Right kidney (tissue), 9 donors: ENCODE measurements around the gene KL.

Experiments used
- DNase-seq: peaks from one replicate; pipeline ENCODE4 v3.0.0-alpha.2; 2016
- long read RNA-seq, 8 donors: transcript quantifications; one replicate each; lab custom pipeline, GENCODE V29; 2026

The KL gene
- long read RNA-seq, donor 1, full-length matches to known transcripts, result 2 of 2 reads
- long read RNA-seq, donor 1, partial matches to known transcripts, result 0 of 2 reads
- long read RNA-seq, donor 1, other reads (novel, unspliced or antisense), result 0 of 2 reads
- long read RNA-seq, donor 2, full-length matches to known transcripts, result 12 of 12 reads
- long read RNA-seq, donor 2, partial matches to known transcripts, result 0 of 12 reads
- long read RNA-seq, donor 2, other reads (novel, unspliced or antisense), result 0 of 12 reads
- long read RNA-seq, donor 3, full-length matches to known transcripts, result 6 of 6 reads
- long read RNA-seq, donor 3, partial matches to known transcripts, result 0 of 6 reads
- long read RNA-seq, donor 3, other reads (novel, unspliced or antisense), result 0 of 6 reads
- long read RNA-seq, donor 4, full-length matches to known transcripts, result 8 of 8 reads
- long read RNA-seq, donor 4, partial matches to known transcripts, result 0 of 8 reads
- long read RNA-seq, donor 4, other reads (novel, unspliced or antisense), result 0 of 8 reads
- long read RNA-seq, donor 5, full-length matches to known transcripts, result 1 of 6 reads
- long read RNA-seq, donor 5, partial matches to known transcripts, result 5 of 6 reads
- long read RNA-seq, donor 5, other reads (novel, unspliced or antisense), result 0 of 6 reads
- long read RNA-seq, donor 6, full-length matches to known transcripts, result 3 of 11 reads
- long read RNA-seq, donor 6, partial matches to known transcripts, result 8 of 11 reads
- long read RNA-seq, donor 6, other reads (novel, unspliced or antisense), result 0 of 11 reads
- long read RNA-seq, donor 7, full-length matches to known transcripts, result 5 of 16 reads
- long read RNA-seq, donor 7, partial matches to known transcripts, result 11 of 16 reads
- long read RNA-seq, donor 7, other reads (novel, unspliced or antisense), result 0 of 16 reads
- long read RNA-seq, donor 8, full-length matches to known transcripts, result 11 of 11 reads
- long read RNA-seq, donor 8, partial matches to known transcripts, result 0 of 11 reads
- long read RNA-seq, donor 8, other reads (novel, unspliced or antisense), result 0 of 11 reads

DNA sequence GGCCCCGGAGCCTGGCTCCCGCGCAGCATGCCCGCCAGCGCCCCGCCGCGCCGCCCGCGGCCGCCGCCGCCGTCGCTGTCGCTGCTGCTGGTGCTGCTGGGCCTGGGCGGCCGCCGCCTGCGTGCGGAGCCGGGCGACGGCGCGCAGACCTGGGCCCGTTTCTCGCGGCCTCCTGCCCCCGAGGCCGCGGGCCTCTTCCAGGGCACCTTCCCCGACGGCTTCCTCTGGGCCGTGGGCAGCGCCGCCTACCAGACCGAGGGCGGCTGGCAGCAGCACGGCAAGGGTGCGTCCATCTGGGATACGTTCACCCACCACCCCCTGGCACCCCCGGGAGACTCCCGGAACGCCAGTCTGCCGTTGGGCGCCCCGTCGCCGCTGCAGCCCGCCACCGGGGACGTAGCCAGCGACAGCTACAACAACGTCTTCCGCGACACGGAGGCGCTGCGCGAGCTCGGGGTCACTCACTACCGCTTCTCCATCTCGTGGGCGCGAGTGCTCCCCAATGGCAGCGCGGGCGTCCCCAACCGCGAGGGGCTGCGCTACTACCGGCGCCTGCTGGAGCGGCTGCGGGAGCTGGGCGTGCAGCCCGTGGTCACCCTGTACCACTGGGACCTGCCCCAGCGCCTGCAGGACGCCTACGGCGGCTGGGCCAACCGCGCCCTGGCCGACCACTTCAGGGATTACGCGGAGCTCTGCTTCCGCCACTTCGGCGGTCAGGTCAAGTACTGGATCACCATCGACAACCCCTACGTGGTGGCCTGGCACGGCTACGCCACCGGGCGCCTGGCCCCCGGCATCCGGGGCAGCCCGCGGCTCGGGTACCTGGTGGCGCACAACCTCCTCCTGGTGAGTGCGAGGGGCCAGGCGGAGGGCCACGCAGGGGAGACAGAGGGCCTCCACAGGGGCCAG is at the start of gene KL:
Gene KL (plus strand): TSS at position 10 of the 909 bp plus-strand sequence. CDS start 18 bp downstream, at position 28.
- peak; percentile 81 for DNase-seq

DNA sequence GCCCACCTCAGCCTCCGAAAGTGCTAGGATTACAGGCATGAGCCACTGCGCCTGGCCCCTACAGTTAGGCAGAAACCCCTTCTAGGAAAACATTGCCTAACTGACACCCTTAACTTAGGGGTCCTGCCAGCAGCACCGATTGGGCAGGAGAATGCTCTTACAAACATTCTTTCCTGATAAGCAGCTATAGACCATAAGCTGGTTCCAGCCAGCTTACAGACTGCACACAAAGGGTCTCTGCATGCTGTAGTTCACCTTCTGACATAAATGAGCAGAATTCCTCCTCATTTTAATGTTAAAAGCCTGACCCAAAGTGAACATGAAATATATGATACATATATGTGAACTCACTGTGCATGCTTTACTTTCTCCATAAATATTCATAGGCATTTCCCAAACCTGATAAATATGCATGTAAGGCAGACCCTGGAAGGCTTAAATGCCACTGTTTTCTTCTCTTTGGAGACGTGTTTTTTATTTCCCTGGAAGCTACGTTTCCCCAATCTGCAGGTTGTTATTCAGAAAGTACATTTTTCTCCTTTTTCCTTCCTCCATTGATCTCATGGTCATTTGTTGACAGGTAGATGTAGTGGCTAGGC is 48.5 kb upstream of the KL start:
- no peak for DNase-seq

DNA sequence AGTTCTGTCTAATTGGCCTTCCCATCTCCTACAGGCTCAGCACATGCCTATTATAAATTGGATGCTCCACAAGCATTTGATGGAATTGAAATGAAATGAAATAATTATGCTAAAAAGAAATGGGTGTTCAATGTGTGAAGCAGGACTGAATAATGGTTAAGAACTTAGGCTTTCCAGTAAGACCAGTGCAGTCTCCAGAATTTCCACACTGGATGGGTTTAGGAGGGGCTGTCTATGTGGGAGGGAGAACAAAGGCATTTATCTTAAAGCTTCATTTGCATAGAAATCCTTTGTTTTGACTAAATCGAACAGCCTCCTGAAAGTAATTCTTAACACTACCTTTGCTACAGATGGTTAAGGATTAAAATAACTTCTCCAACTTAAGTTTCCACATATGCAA is 47.9 kb upstream of the KL start:
- DNase-seq, result no peak

DNA sequence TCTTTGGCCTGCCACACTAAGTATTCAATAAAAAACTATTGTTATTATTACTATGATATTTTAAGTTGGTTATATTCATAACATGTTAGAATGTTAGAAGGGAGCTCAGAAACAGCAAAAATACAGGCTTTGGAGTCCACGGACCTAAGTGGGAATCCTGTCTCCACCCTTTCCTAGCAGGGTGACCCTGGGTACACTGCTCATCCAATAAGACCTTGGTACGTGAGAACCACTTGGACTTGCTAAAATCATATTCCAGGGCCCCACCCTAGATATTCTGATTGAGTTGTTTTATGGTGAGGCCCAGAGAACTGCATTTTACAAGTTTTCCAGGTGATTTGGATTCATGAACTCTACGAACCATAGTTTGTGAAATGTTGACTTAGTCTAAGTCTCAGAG is 47.4 kb upstream of the KL start:
- DNase-seq, result no peak

DNA sequence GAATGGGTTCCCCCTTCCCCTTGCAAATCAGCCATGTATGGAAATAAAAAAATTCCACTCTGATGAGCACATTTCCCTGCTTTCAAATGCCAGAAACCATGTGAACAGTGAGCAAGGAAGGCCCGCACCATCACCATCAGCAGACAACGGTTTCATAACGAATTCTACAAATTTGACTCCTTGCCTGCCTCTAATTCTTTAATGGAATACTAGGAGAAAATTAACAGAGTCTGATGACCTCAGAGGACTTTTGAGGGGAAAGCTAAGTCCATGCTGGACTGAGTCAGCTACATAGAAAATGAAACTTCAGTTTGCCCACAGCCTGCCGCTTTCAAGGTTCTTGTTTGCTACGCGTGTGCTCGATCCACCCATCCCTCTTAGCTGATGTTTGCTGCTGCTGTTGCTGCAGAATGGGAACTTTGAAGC is 46.7 kb upstream of the KL start:
- DNase-seq, result no peak

DNA sequence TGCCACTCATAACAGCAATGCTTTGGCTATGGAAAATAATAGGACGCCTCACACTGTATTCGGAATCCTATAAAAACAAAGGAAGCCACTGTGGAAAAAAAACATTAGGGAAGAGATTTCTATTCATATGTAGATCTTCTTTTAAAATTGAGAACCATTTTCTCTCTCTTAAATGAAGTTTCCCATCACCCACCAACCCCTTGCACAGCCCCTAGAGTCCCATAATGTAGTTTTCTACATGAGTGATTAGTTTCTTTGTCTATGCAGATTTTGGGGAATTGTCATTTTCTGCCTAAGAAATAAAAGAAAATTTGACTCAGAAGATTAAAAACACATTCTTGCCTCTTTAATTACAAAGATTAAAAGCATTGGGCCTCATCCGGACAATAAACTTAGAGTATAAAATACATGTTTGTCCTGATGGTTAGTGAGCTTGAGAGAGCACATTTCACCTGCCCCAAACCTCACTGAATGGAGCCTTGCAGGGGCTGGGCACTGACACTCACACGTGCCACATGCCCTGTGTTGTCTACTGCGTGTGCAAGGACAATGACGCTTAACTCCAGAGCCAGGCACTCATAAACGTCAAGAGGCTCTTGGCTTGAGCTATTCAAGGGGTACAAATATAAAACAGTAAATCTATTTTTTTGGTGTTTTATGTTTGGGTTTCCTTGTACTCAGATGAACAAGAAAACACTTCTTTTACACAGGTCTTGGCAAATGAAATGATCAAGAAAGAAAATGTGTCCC is 40.0 kb upstream of the KL start:
- DNase-seq, result no peak

DNA sequence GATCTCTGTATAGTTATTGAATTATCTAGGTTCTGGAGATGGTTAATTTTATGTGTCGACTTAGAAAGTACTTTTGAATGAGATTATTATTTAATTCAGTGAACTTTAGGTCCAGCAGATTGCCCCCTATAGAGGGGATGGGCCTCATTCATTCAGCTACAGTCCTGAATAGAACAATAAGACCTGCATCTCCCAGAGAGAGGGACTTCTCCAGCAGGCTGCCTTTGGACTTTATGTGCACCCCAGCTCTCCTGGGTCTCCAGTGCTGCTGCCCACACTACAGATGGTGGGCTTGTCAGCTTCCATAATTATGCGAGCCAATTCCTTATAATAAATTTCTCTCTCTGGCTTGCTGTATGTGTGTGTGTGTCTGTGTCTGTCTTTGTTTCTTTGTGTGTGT is 39.3 kb upstream of the KL start:
- DNase-seq, result no peak

DNA sequence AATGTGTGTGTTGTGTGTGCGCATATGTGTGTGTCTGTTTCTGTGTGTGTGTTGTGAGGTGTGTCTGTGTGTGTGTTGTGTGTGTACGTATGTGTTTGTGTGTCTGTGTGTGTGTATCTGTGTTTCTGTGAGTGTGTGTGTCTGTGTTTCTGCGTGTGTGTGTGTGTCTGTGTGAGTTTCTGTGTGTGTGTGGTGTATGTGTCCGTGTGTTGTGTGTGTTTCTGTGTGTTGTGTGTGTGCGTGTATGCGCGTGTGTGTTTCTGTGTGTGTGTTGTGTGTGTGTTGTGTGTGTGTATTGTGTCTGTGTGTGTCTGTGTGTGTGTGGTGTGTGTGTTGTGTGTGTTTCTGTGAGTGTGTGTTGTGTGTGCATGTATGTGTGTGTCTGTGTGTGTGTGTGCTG is 38.9 kb upstream of the KL start:
- DNase-seq, result no peak

DNA sequence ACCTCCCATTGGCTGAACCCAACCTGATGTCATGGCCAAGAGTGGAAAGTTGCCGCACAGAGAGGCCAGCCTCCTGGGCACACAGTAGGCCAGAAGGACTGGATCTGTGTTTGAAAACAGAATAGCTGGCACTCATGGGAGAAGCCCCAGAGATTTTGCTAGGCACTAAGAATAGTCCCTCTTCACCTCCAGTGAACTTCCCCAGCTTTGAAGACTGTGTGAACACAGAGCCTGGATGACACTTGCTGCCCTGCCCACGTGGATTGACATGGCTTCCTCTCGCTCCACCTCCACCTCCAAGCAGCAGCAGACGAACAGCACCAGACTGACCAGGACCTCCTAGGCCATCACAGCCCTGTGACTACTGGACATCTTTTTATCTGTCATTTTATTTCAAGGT is 37.9 kb upstream of the KL start:
- no peak for DNase-seq

DNA sequence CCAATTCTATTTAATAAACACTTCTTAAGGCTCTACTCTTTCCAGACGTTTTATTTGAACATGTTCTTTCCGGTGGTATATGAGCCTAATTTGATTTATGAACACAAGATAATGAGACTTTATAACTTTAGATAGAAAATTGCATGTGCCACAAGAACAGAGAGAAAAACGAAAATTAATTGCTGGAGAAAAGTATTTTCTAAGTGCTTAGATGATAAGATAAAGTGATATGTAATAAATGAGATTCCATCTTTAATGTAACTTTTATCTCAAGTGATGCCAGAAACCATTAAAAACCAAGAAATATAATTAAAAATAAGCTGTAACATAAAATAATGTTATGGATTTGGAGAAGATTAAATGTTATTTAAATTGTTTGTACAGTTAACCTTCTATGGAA is 33.2 kb upstream of the KL start:
- no peak for DNase-seq

DNA sequence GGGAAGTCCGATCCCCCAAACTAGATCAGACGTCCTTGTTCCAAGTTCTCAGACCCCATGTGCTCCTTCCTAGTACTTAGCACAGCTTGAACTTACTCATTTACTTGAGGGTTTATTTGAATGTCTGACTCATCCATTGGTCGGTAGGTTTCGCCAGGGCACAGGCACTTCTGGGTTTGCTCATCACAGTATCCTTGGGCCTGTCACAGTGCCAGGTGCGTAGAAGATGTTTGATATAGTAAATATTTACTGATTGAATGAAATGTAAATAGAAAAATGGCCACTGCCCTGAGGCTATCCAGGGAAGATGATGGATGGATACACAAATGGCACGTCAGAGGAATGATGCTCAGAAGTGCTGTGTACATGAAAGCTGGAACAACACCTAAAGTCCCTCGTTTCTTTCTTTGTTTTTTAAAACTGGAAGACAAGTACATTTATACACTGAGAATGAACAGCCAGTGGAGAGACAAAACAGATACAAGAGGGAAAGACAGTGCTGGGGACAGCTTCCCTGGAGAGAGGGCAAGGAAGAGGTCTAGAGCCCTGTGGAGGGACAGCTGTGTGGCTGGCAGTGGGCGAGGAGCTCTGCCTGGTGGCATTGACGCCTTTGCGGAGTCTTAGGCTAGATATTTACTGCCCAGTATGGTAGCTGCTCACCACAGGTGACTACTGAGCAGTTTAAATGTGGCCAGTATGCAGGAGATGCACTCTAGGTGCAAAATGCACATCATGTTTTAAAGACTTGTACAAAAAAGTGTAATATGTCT is 31.2 kb upstream of the KL start:
- no peak for DNase-seq

DNA sequence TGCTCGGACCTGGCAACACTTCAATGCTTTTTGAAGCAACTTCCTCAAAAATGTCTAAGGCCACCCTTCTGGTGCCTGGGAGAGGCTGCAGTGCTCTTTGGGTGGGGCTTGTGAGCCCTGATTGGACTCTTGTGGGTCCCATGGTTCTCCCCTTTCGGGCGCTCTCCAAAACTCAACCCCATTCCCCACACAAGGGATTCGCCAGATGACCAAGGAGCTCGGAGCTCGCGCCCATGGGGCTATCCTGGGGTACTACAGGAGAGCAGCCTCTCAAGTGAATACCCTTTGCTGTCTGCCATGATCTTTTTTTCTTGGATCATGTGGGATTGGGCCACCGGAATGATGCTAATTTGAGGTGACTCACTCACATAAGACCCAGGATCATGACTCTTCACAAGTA is 29.7 kb upstream of the KL start:
- no peak for DNase-seq

DNA sequence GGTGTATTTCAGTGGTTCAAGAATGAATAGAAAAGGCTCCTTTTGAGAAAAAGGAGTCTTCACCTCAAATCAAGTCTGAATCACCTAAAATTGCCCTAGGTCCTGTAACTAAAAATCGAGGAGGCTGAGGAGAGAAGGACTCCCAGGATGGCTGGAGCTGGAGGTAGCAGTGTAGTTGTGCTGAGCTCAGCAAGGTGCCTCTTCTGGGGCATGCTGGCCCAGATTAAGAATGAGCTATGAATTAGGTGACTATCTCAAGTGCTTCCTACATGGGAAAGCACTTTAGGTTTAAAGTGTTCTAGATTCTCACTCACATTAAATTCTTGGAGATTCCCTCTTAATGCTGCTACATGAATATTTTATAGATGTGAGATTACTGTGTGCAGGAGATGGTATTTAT is 28.8 kb upstream of the KL start:
- DNase-seq, result no peak

DNA sequence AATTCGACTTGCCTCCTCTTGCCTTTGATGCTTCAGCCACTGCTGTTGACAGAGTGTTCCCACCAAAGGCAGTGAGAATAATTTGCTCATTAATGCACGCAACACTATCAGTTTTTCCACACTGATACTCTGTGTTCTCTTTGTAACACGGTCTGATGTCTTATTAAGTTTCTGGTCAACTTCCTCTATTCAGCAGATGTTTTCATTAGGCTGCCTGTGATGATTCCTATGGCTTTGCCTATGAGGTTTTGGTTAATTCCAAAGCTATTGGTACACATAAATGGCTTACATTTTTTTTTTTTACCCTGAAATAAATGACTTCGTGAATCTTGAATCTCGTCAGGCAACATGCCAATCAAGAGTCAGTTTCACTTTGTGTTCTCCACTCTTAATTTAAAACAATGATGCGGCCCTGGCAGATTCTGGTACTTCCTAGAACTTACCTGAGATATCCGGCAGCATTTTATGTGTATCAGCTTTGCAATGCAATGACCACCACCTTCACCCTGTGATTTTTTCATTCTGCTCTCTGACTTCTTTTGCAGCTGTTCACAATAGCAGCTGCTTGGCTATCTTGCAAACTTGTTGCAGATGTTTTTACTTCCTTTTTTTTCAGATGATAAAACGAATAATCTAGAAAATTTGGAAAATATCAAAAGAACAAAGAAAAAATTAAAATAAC is 27.5 kb upstream of the KL start:
- DNase-seq, result no peak

DNA sequence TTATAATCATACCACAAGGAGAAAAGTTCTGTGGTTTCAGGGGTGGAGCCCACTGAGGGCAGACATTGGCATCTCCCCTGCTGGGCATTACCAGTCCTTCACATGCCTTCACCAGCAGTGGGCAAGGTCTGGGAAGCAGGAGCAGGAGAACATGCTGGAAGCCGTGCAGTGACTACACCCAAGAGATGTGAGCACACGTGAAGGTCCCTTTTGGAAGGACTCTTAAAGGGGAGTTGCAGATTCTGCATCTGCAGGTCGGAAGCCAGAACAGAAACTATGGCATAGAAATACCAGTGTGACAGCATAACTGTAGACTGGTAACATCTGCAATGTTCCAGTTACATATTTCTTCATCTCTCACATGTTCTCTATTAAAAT is 26.9 kb upstream of the KL start:
- DNase-seq, result no peak

DNA sequence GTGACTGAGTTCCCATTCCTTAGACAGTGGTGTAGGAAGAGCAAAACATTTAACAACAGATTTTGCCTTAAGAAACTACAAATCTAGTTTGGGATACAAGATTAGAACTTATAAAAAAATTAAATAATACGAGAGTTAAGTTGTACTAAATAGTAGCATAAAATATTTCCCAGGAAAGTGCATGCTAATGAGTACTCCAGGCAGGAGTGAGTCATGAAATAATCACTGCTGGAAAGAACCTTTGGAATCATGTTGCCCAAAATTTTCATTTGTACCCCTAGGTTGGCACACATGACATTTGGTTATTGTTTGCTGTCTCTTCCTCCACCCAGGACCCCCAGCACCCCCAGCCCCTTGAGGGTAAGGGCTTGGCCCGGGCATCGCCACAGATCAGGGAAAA is 26.3 kb upstream of the KL start:
- no peak for DNase-seq

DNA sequence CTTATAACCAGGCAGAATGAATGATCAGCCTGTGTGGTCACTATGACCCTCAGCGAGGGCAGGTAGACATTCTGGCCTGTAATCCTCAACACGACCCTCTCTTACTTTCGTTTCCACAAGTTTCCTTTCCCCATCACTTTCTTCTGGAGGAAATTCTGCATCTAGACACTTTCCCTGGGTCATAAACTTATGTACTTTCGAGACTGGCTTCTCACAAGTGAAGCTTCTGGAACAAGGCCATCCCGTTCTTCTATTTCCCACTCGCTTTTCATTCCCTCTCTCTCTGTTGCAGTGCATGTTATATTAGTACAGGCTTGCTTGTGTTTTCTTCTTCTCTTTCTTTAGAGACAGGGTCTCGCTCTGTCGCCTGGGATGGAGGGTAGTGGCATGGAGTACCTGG is 23.1 kb upstream of the KL start:
- DNase-seq, result no peak

DNA sequence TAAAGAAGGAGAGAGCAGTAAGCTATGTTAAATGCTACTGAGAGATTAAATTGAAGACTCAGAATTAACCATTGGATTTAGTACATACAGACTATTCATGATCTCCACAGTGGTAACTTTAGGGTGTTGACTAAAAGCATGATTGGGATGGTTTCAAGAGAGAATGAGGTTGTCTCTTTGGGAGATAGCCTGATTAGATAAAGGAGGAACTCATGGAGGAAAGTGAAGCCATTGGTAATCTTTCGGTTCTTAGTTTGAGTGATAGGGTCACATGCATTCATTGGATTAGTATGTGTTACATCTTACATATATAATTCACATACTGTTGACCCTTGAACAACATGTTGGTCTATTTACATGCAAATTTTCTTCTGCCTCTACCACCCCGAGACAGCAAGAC is 18.8 kb upstream of the KL start:
- no peak for DNase-seq

DNA sequence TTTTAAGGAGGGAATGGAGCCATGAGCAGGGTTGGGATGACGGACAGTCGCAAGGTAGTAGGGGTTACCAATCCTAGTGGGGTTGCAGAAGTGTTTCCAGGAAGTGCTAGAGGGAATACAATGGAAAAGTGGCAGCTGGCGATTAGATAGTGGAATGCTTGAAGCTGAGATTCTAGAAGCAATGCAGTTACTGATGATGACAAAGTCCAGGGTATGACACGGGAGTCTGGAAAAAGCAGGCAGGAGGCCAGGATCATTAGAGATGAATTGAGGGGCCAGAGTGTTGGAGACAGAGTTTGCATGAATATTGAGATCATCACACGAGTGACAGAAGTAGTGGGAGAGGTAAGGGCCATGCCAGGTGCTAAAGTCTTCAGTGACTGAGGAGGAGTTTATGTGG is 17.3 kb upstream of the KL start:
- DNase-seq, result no peak

DNA sequence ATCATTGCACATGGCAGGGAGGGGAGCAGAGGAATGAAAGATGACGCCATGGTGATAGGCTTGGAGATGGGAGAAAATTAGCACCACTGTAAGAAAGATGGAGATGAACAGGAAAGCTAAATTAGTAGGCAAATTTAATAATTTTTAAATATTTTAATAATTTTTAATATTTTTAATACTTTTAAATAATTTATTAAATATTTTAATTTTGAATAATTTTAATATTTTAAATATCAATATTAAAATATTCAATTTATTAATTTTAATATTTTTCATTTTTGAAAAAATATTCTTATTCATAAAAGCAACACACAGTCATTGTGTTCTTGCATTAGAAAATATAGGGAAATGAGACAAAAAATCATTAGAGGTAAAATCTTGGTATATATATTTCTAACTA is 15.9 kb upstream of the KL start:
- no peak for DNase-seq
